GM18517 (cell line): ENCODE measurements around the gene ZP1.
"Not testable (repeated sequence)": the region's sequence is repeated elsewhere in the genome, so short reads cannot be mapped to it uniquely, and the experiment has no call there.

Experiments
- ATAC-seq: cut with Tn5 transposase; IDR thresholded peaks from one replicate; pipeline ENCODE4 v1.9.1; 2021; ENCODE audit warnings: mild to moderate bottlenecking, moderate library complexity; ENCODE audit not compliant: unreplicated experiment

The ZP1 gene, protein sequence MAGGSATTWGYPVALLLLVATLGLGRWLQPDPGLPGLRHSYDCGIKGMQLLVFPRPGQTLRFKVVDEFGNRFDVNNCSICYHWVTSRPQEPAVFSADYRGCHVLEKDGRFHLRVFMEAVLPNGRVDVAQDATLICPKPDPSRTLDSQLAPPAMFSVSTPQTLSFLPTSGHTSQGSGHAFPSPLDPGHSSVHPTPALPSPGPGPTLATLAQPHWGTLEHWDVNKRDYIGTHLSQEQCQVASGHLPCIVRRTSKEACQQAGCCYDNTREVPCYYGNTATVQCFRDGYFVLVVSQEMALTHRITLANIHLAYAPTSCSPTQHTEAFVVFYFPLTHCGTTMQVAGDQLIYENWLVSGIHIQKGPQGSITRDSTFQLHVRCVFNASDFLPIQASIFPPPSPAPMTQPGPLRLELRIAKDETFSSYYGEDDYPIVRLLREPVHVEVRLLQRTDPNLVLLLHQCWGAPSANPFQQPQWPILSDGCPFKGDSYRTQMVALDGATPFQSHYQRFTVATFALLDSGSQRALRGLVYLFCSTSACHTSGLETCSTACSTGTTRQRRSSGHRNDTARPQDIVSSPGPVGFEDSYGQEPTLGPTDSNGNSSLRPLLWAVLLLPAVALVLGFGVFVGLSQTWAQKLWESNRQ

GRCh38 chr11:60866911-60867870 lies at the start of gene ZP1:
TSS of gene ZP1 (plus strand) at chr11:60867542. CDS start at chr11:60867562, 20 bp downstream.
- ATAC-seq, result no peak

DNA sequence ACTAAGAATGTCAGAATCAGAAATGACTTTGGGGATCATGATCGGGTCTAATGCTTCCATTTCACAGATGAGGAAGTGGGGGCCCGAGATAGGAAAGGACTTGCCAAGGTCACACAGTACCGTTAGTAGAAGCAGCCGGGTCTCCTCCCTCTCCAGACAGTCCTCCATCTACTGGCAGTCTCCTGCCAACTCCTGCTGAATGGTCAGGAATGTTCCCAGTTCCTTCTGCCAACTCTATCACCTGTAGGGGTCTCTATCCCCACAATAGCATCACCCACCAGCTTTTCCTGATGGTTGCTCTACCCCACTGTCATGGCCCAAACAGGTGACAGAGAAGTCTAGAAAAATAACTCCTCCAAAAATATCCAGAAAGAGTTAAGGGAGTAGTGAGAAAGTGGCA lies 49.3 kb upstream of the ZP1 start:
- no peak for ATAC-seq

DNA sequence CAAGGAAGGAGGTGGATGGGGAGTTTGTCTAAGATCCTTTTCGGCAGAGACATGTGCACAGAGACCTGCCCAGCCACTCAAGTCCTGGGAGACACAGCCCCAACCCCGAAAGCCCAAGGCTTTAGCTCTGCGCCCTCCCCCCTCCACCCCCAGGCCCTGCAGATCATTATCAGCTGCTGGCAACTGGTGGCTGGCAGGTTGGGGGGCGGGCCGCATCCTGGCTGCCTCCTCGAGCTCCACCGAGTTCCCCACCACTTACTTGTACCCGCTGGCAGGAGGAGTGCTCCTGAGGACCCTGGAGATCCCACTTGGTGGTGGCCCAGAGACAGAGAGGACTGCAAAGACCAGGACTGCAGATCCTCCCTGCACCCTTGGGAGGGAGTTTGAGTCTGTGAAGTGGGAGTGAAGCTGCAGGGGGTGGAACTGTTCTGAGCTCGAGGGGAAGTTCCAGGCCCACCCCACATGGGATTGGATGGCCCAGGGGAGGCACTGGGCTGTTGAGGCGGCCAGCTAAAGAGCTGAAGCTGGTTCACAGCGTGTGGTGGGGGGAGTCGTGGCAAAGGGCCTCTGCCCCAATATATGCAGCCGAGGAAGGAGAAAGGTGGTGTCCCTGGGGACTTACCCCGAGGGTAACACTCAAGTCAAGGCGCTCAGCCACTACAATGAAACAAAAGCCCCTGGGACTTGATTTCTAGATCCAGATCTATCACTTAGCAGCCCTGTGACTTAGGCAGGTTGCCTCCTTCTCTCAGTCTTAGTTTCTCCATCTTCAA lies 45.3 kb upstream of the ZP1 start:
- no peak for ATAC-seq

GRCh38 chr11:60823745-60824306 lies 43.5 kb upstream of the ZP1 start:
- not testable (repeated sequence) for ATAC-seq

DNA sequence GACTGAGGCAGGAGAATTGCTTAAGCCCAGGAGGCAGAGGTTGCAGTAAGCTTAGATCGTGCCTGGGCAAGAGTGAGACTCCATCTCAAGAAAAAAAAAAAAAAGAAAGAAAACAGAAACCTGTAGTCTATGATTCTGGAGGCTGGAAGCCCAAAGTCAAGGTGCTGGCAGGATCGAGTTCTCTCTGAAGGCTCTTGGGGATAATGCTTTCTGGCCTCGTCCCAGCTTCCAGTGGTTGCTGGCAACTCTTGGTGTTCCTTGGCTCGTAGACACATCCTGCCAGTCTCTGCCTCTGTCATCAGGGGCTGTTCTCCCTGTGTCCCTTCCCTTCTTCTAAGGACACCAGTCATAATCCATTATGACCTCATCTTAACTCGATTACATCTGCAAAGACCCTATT lies 42.2 kb upstream of the ZP1 start:
- ATAC-seq, result no peak

DNA sequence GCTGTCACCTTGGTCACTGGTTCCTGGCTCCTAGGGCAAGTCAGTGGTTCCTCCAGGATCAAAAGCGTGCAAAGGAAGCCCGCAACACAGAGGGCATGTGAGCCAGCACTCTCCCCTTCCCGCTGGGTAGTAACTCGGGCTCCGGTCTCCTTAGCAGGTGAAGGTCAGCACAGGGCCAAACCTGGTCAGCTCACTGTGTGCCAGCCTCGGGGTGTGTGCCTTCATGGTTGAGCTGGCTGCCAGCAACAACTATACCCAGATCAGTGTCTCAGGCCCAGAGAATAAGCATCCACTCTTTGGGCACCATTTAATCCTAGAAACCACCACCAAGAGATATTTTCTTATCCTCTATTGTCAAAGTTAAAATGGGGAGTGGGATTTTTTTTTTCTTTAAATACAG lies 41.6 kb upstream of the ZP1 start:
- no peak for ATAC-seq

- ATAC-seq, result peak; percentile 50
Observed at GRCh38 chr11:60830478-60831142, 36.7 kb upstream of the ZP1 start.

DNA sequence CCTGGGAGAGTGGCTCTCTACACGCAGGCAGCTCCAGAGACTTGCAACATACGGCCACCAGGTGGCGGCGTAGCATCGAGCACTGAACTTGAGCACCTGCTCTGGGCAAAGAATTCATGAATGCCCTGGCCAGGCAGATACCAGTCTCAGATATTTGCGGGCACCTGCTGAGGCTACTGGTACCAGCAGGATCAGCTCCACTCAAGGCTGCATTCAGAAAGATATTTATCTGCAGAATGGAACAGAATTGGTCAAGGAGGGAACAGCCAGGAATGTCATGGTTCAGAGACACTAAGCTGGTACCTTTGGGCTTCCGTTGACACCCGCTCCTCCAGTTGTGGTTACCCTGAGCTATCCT lies 36.2 kb upstream of the ZP1 start:
- ATAC-seq, result peak; percentile 74

DNA sequence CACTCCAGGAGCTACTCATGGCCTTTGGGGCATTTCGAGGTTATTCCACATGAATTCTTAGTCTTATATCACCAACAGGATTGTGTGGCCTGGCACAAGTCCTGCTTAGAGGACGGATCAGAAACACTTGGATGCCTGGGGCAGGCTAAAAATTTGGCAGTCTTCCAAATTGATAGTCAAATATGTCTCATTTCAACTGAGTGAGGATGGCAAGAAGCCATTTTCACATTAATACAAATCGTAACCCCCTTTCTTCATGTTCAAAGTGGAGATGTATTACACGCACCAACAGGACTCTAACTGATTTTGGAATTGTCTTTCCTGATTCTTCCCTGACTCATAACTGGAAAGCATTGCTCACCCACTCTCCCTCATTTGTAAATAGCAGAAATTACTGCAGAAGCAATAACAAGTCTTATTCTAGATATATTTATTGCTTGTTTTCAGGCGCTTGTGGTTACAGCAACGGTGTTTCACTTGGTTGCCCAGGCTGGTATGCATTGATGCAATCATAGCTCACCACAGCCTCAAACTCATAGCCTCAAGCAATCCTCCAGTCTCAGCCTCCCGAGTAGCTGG lies 35.8 kb upstream of the ZP1 start:
- no peak for ATAC-seq

DNA sequence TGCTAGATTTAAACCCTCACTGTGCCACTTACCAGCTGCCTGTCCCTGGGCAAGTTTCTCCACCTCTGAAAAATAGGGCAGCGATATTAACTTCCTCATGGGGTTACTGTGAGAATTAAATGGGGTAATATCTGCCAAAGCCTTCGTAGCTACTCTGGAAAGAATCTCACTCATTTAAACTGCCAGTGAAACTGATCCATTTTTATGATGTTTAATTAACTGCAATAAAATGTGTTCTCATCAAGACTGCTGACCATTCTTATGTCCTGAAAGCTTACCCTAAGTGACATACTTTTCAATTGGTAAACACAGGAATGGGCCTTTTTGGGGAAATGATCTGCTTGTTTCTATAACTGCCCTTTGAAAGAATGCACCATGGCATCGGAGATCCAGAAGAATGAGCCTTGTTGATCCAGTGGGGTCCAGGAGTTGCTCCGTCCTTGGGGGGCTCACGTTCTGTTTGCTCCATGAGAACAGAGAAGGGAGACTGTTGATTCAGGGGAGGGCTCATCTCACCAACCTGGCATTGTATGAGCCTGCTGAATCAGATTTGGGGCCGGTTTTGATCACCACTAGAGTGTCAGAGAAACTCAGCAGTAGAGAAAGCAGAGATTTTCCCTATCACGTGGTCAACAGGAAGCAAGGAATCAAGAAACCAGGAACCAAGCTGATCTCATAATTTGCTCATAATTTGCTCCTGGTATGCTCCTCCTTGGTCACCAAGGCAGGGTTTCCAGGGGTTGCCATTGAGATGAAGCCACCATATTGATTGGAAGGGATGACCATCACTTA lies 32.4 kb upstream of the ZP1 start:
- no peak for ATAC-seq

GRCh38 chr11:60835534-60835846 lies 31.9 kb upstream of the ZP1 start:
- no peak for ATAC-seq

GRCh38 chr11:60836866-60837515 lies 30.4 kb upstream of the ZP1 start:
- no peak for ATAC-seq

GRCh38 chr11:60838132-60838531 lies 29.2 kb upstream of the ZP1 start:
- no peak for ATAC-seq

GRCh38 chr11:60840470-60841430 lies 26.6 kb upstream of the ZP1 start:
- no peak for ATAC-seq

DNA sequence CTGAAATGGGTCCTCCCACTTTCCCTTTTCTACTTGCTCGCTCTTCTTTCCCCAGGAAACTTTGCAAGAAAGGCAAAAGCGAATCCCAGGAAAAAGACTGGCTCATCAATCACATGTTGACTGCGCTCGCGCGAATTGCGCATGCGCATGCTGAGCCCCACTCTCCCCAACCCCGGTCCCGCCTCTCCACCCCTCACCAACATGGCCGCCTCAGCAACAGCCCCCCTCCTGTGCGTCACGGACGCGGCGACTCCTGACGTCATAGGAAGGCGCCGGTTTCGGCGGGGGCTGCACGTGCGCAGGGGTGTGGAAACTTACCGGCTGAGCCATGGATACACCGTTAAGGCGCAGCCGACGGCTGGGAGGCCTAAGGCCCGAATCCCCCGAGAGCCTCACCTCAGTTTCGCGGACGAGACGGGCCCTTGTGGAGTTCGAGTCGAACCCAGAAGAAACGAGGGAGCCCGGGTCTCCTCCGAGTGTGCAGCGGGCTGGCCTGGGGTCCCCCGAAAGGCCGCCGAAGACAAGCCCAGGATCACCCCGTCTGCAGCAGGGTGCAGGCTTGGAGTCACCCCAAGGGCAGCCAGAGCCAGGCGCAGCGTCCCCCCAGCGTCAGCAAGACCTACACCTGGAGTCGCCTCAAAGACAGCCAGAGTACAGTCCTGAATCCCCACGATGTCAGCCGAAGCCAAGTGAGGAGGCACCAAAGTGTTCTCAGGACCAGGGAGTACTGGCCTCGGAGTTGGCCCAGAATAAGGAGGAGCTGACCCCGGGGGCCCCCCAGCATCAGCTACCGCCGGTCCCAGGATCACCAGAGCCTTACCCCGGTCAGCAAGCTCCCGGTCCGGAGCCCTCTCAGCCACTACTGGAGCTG lies 25.3 kb upstream of the ZP1 start, which contains the start of gene CCDC86:
Gene CCDC86 (plus strand): TSS at position 317 of the 871 bp plus-strand sequence. CDS start 12 bp downstream, at position 329.
- peak; percentile 61 for ATAC-seq
